GM10248 (cell line): ENCODE results near the gene SELENOP.

ENCODE experiments used
- CTCF ChIA-PET: fragments of 300-600 bp; sonication (Branson Sonifier 250); formaldehyde crosslinking; extraction: SDS; loops from one replicate; lab custom pipeline; 2021; ENCODE audit warnings: antibody characterized with exemption; lab: Yijun Ruan, JAX
- POLR2A ChIA-PET: fragments of 350-650 bp; sonication (Branson Sonifier 250); formaldehyde crosslinking; extraction: SDS; loops from one replicate; lab custom pipeline; 2020; ENCODE audit warnings: antibody characterized with exemption; lab: Yijun Ruan, JAX
- DNase-seq: peaks from one replicate; pipeline ENCODE4 v3.0.0; 2012; ENCODE audit errors: extremely low spot score
- CTCF ChIP-seq: IDR thresholded peaks from 2 replicates; pipeline ENCODE4 v1.5.1; 2012; ENCODE audit warnings: mild to moderate bottlenecking, low read depth; ENCODE audit errors: extremely low read depth, missing control alignments, control extremely low read depth

SELENOP gene

GRCh38 chr5:42807722-42808447 lies 3.8 kb downstream of the SELENOP start:
- no peak for TF ChIP-seq CTCF
- CTCF ChIA-PET, result no interaction called here
- no peak for DNase-seq
- POLR2A ChIA-PET, result no interaction called here

- ChIA-PET CTCF (no interaction called here), POLR2A (no interaction called here)
- no peak for TF ChIP-seq CTCF
Observed at GRCh38 chr5:42806701-42807262, 4.9 kb downstream of the SELENOP start.

GRCh38 chr5:42806004-42806700 lies 5.5 kb downstream of the SELENOP start:
- CTCF ChIA-PET, result no interaction called here
- POLR2A ChIA-PET, result no interaction called here
- TF ChIP-seq CTCF, result no peak
- DNase-seq, result no peak

More at GRCh38 chr5:42806701-42807262, 4.9 kb downstream of the SELENOP start:
- no peak for DNase-seq

GRCh38 chr5:42804717-42805339 lies 6.9 kb downstream of the SELENOP start:
- CTCF ChIA-PET, result no interaction called here
- POLR2A ChIA-PET, result no interaction called here

GRCh38 chr5:42801516-42802166 lies 10.1 kb downstream of the SELENOP start:
- POLR2A ChIA-PET, result no interaction called here
- DNase-seq, result no peak
- TF ChIP-seq CTCF, result no peak
- CTCF ChIA-PET, result interaction anchor here (1.4 kb wide), 2 partner anchors 9 to 25 kb away, joined by 3 to 6 read pairs; no protein-coding TSS in a partner anchor

More at GRCh38 chr5:42804717-42805339, 6.9 kb downstream of the SELENOP start:
- no peak for DNase-seq
- TF ChIP-seq CTCF, result no peak
